ENCODE data around the gene WASHC4.
A peak's percentile ranks its signal among the peaks of the same experiment; 100 is the strongest.

The WASHC4 gene

GRCh38 chr12:105205322-105206048 lies 98.0 kb downstream of the WASHC4 start:
- no peak for DNase-seq (ENCODE audit: low read depth)

- DNase-seq (ENCODE audit: low read depth), result no peak
Observed at GRCh38 chr12:105206686-105207374, 99.3 kb downstream of the WASHC4 start.

- no peak for DNase-seq (ENCODE audit: low read depth)
Observed at GRCh38 chr12:105209091-105209490, 101.6 kb downstream of the WASHC4 start.

GRCh38 chr12:105212438-105212837 lies 104.9 kb downstream of the WASHC4 start:
- DNase-seq (ENCODE audit: low read depth), result peak; percentile 91

- DNase-seq (ENCODE audit: low read depth), result no peak
Observed at GRCh38 chr12:105214148-105214547, 106.6 kb downstream of the WASHC4 start.

GRCh38 chr12:105214670-105215375 lies 107.3 kb downstream of the WASHC4 start:
- DNase-seq (ENCODE audit: low read depth), result peak; percentile 68

GRCh38 chr12:105218434-105218833 lies 110.9 kb downstream of the WASHC4 start:
- no peak for DNase-seq (ENCODE audit: low read depth)

Measured in HS-5 (cell line).